OCI-LY7 (cell line): Measurements from ENCODE around the gene TPGS1. TPM values are rescaled to one million over a fixed set of nuclear protein-coding genes. Genes with fewer than 3 reads are reported as not detected.

Experiments used
- BruUV-seq: library from RNA; stranded (reverse); fragments of 400-500 nt; replicated peaks from 2 replicates; lab custom pipeline; 2021; lab: Mats Ljungman, UMichigan
- CTCF ChIA-PET: fragments of 300-600 bp; sonication (Branson Sonifier 250); formaldehyde crosslinking; loops from one replicate; lab custom pipeline; 2022; ENCODE audit warnings: antibody characterized with exemption; ENCODE audit not compliant: unreplicated experiment; lab: Charles Lee
- POLR2A ChIA-PET: fragments of 300-600 bp; sonication (Branson Sonifier 250); formaldehyde crosslinking; loops from one replicate; lab custom pipeline; 2022; ENCODE audit warnings: antibody characterized with exemption; lab: Charles Lee
- DNase-seq: peaks from one replicate; pipeline ENCODE4 v3.0.0-alpha.2; 2015; ENCODE audit warnings: low spot score
- H2AFZ ChIP-seq: fragments of 200-600 bp; sonication (generic), shearing (Covaris generic); 2 replicates; pipeline ENCODE4 v1.6.1; 2014; ENCODE audit warnings: mild to moderate bottlenecking, antibody characterized with exemption, low read length, moderate library complexity
- H3K27ac ChIP-seq: fragments of 200-600 bp; sonication (generic); 2 replicates; pipeline ENCODE4 v1.5.1; 2014; ENCODE audit warnings: mixed run types, low read depth, mild to moderate bottlenecking, moderate library complexity, low read length, inconsistent platforms; ENCODE audit not compliant: poor library complexity, severe bottlenecking
- H3K36me3 ChIP-seq: fragments of 200-600 bp; sonication (generic); 2 replicates; pipeline ENCODE4 v1.6.1; 2014; ENCODE audit warnings: mild to moderate bottlenecking, antibody characterized with exemption, low read length, moderate library complexity, mixed read lengths; ENCODE audit not compliant: insufficient read depth
- H3K4me1 ChIP-seq: fragments of 200-600 bp; sonication (generic); 2 replicates; pipeline ENCODE4 v1.5.1; 2014; ENCODE audit warnings: mild to moderate bottlenecking, low read length; ENCODE audit not compliant: insufficient read depth, poor library complexity, severe bottlenecking
- H3K4me2 ChIP-seq: fragments of 200-600 bp; sonication (generic); 2 replicates; pipeline ENCODE4 v1.6.1; 2014; ENCODE audit warnings: mild to moderate bottlenecking, low read length
- H3K4me3 ChIP-seq: fragments of 200-600 bp; sonication (generic); 2 replicates; pipeline ENCODE4 v1.5.1; 2014; ENCODE audit warnings: mild to moderate bottlenecking, low read depth, low read length; ENCODE audit not compliant: poor library complexity, severe bottlenecking
- H3K79me2 ChIP-seq: fragments of 200-600 bp; sonication (generic); 2 replicates; pipeline ENCODE4 v1.6.1; 2016; ENCODE audit warnings: low read depth, mild to moderate bottlenecking, low read length, moderate library complexity, mixed read lengths; ENCODE audit not compliant: insufficient read depth
- H3K9me2 ChIP-seq: fragments of 200-600 bp; sonication (generic); 2 replicates; pipeline ENCODE4 v1.6.1; 2016; ENCODE audit warnings: mild to moderate bottlenecking, low read length, mixed read lengths; ENCODE audit not compliant: insufficient read depth
- H3K9me3 ChIP-seq: fragments of 200-600 bp; sonication (generic); 2 replicates; pipeline ENCODE4 v1.6.1; 2014; ENCODE audit warnings: mild to moderate bottlenecking, mixed run types, low read length, mixed read lengths
- H4K20me1 ChIP-seq: fragments of 200-600 bp; sonication (generic); 2 replicates; pipeline ENCODE4 v1.6.1; 2014; ENCODE audit warnings: mild to moderate bottlenecking, antibody characterized with exemption, low read length, moderate library complexity, mixed read lengths; ENCODE audit not compliant: insufficient read depth
- CTCF ChIP-seq: fragments of 200-600 bp; sonication (generic); conservative IDR thresholded peaks from 2 replicates; pipeline ENCODE4 v1.5.1; 2014; ENCODE audit warnings: mild to moderate bottlenecking, antibody characterized with exemption, low read length, moderate library complexity, mixed read lengths
- EZH2phosphoT487 ChIP-seq: fragments of 200-600 bp; sonication (generic); IDR thresholded peaks from 2 replicates; pipeline ENCODE4 v1.6.1; 2018; ENCODE audit warnings: low read depth, borderline replicate concordance, mild to moderate bottlenecking, mixed run types, antibody characterized with exemption, low read length, moderate library complexity, mixed read lengths
- intact Hi-C: fragments of 100-400 bp; cut with micrococcal nuclease; formaldehyde crosslinking; loops from one replicate; pipeline ENCODE4 v1.10.0; 2022; ENCODE audit not compliant: unreplicated experiment
- total RNA-seq, 2 experiments: library from RNA; depleted of rRNA in 1 of 2; stranded (reverse); fragments of >200 nt in 1 of 2; shearing (Covaris generic) in 1 of 2; gene quantifications; 2 replicates each; pipeline ENCODE4 v1.2.3, GENCODE V29; 2014 to 2022

Gene TPGS1
- total RNA-seq, 2 experiments from 2014 or later = 24.4 to 25.6 TPM

- TF ChIP-seq CTCF = no peak
- no peak for TF ChIP-seq EZH2phosphoT487
- H3K9me3 ChIP-seq = peaks cover 4% of the 10 kb centered on the region; the same call in 1 of the 2 replicates
- intact Hi-C loops = no loop called here
- CTCF ChIA-PET = no interaction called here
- no peak overlapping the region for H2AFZ ChIP-seq
- POLR2A ChIA-PET = no interaction called here
- no peak overlapping the region for H3K4me3 ChIP-seq
- no peaks in the 10 kb centered on the region for H3K36me3 ChIP-seq
- no peak overlapping the region for H3K4me2 ChIP-seq
- H3K9me2 ChIP-seq = no peaks in the 10 kb centered on the region
- DNase-seq = no peak
- H3K79me2 ChIP-seq = no peaks in the 10 kb centered on the region
- peaks cover 11% of the 10 kb centered on the region for H3K4me1 ChIP-seq
- no peak overlapping the region for H3K27ac ChIP-seq
- no TSS peak for BruUV-seq
- no peaks in the 10 kb centered on the region for H4K20me1 ChIP-seq
These were observed 22.2 kb upstream of the TPGS1 start for GRCh38 chr19:485077-485476.

GRCh38 chr19:485583-486236, 21.6 kb upstream of the TPGS1 start:
- Histone ChIP-seq H3K9me2 (no peaks in the 10 kb centered on the region), H4K20me1 (no peaks in the 10 kb centered on the region), H3K4me3 (no peak overlapping the region), H2AFZ (no peak overlapping the region), H3K79me2 (no peaks in the 10 kb centered on the region), H3K9me3 (peaks cover 4% of the 10 kb centered on the region; the same call in 1 of the 2 replicates), H3K36me3 (no peaks in the 10 kb centered on the region), H3K4me2 (no peak overlapping the region), H3K4me1 (peaks cover 11% of the 10 kb centered on the region), H3K27ac (no peak overlapping the region)
- ChIA-PET CTCF (no interaction called here), POLR2A (no interaction called here)
- DNase-seq = no peak
- TF ChIP-seq CTCF (no peak), EZH2phosphoT487 (no peak)
- no TSS peak for BruUV-seq
- intact Hi-C loops = no loop called here
